ENCODE results near the gene ANXA9.

The ANXA9 gene

GRCh38 chr1:150981805-150982712, at the start of gene ANXA9:
Gene ANXA9, plus strand, starts transcription at chr1:150982292. Its CDS starts 814 bp downstream, at chr1:150983106.
- no peak within 1 kb of the TSS for H3K4me3 Mint-ChIP-seq
- H3K4me1 Mint-ChIP-seq = peaks cover 21% of the 10 kb centered on the region
- H3K9me3 Mint-ChIP-seq = no peaks in the 10 kb centered on the region
- ATAC-seq = peak; percentile 9
- no peaks in the 10 kb centered on the region for H3K27me3 Mint-ChIP-seq
- H3K27ac Mint-ChIP-seq = no peak within 1 kb of the TSS
- H3K36me3 Mint-ChIP-seq = no peaks in the 10 kb centered on the region

- no peak for ATAC-seq
- Mint-ChIP-seq H3K36me3 (peaks cover 64% of the 10 kb centered on the region), H3K4me1 (no peaks in the 10 kb centered on the region), H3K27me3 (no peaks in the 10 kb centered on the region), H3K9me3 (no peaks in the 10 kb centered on the region), H3K4me3 (no peak overlapping the region), H3K27ac (peak overlapping the region; percentile 18)
These were observed 37.2 kb upstream of the ANXA9 start for GRCh38 chr1:150944856-150945255.

GRCh38 chr1:150954708-150955107, 27.4 kb upstream of the ANXA9 start:
- Mint-ChIP-seq H3K4me1 (no peaks in the 10 kb centered on the region), H3K9me3 (no peaks in the 10 kb centered on the region), H3K4me3 (no peak overlapping the region), H3K27ac (no peak overlapping the region), H3K27me3 (no peaks in the 10 kb centered on the region), H3K36me3 (peaks cover 68% of the 10 kb centered on the region)
- ATAC-seq = no peak

GRCh38 chr1:150955280-150955679, 26.8 kb upstream of the ANXA9 start:
- Mint-ChIP-seq H3K4me3 (no peak overlapping the region), H3K27me3 (no peaks in the 10 kb centered on the region), H3K36me3 (peaks cover 68% of the 10 kb centered on the region), H3K27ac (no peak overlapping the region), H3K9me3 (no peaks in the 10 kb centered on the region), H3K4me1 (no peaks in the 10 kb centered on the region)
- ATAC-seq = no peak

- Mint-ChIP-seq H3K27ac (no peak overlapping the region), H3K4me1 (no peaks in the 10 kb centered on the region), H3K9me3 (no peaks in the 10 kb centered on the region), H3K36me3 (peaks cover 55% of the 10 kb centered on the region), H3K4me3 (no peak overlapping the region), H3K27me3 (no peaks in the 10 kb centered on the region)
- no peak for ATAC-seq
These were observed 24.4 kb upstream of the ANXA9 start for GRCh38 chr1:150957666-150958065.

GRCh38 chr1:150960646-150961045, 21.4 kb upstream of the ANXA9 start:
- no peak overlapping the region for H3K4me3 Mint-ChIP-seq
- peaks cover 52% of the 10 kb centered on the region for H3K36me3 Mint-ChIP-seq
- H3K9me3 Mint-ChIP-seq = no peaks in the 10 kb centered on the region
- H3K27me3 Mint-ChIP-seq = no peaks in the 10 kb centered on the region
- no peak for ATAC-seq
- no peaks in the 10 kb centered on the region for H3K4me1 Mint-ChIP-seq
- H3K27ac Mint-ChIP-seq = no peak overlapping the region

- H3K27ac Mint-ChIP-seq = no peak overlapping the region
- H3K4me1 Mint-ChIP-seq = no peaks in the 10 kb centered on the region
- H3K4me3 Mint-ChIP-seq = no peak overlapping the region
- no peak for ATAC-seq
- H3K9me3 Mint-ChIP-seq = no peaks in the 10 kb centered on the region
- peaks cover 56% of the 10 kb centered on the region for H3K36me3 Mint-ChIP-seq
- H3K27me3 Mint-ChIP-seq = no peaks in the 10 kb centered on the region
These were observed 20.3 kb upstream of the ANXA9 start for GRCh38 chr1:150961756-150962155.

- peaks cover 67% of the 10 kb centered on the region for H3K36me3 Mint-ChIP-seq
- H3K27ac Mint-ChIP-seq = no peak overlapping the region
- H3K4me3 Mint-ChIP-seq = no peak overlapping the region
- H3K4me1 Mint-ChIP-seq = no peaks in the 10 kb centered on the region
- no peaks in the 10 kb centered on the region for H3K9me3 Mint-ChIP-seq
- no peaks in the 10 kb centered on the region for H3K27me3 Mint-ChIP-seq
- ATAC-seq = no peak
These were observed 18.6 kb upstream of the ANXA9 start for GRCh38 chr1:150963321-150964163.

GRCh38 chr1:150964164-150964489, 18.0 kb upstream of the ANXA9 start:
- Mint-ChIP-seq H3K9me3 (no peaks in the 10 kb centered on the region), H3K36me3 (peaks cover 67% of the 10 kb centered on the region), H3K4me3 (no peak overlapping the region), H3K27me3 (no peaks in the 10 kb centered on the region), H3K27ac (peak overlapping the region; percentile 24), H3K4me1 (no peaks in the 10 kb centered on the region)
- no peak for ATAC-seq

GRCh38 chr1:150965605-150966004, 16.5 kb upstream of the ANXA9 start:
- peaks cover 5% of the 10 kb centered on the region for H3K4me1 Mint-ChIP-seq
- peaks cover 52% of the 10 kb centered on the region for H3K36me3 Mint-ChIP-seq
- H3K4me3 Mint-ChIP-seq = no peak overlapping the region
- no peaks in the 10 kb centered on the region for H3K27me3 Mint-ChIP-seq
- no peak for ATAC-seq
- H3K9me3 Mint-ChIP-seq = no peaks in the 10 kb centered on the region
- no peak overlapping the region for H3K27ac Mint-ChIP-seq

- Mint-ChIP-seq H3K27ac (no peak overlapping the region), H3K4me1 (peaks cover 9% of the 10 kb centered on the region), H3K27me3 (no peaks in the 10 kb centered on the region), H3K9me3 (no peaks in the 10 kb centered on the region), H3K36me3 (peaks cover 50% of the 10 kb centered on the region), H3K4me3 (no peak overlapping the region)
- ATAC-seq = no peak
These were observed 16.1 kb upstream of the ANXA9 start for GRCh38 chr1:150966011-150966410.

GRCh38 chr1:150967936-150968335, 14.2 kb upstream of the ANXA9 start:
- Mint-ChIP-seq H3K27me3 (no peaks in the 10 kb centered on the region), H3K4me1 (peaks cover 28% of the 10 kb centered on the region), H3K9me3 (no peaks in the 10 kb centered on the region), H3K27ac (no peak overlapping the region), H3K4me3 (no peak overlapping the region), H3K36me3 (peaks cover 42% of the 10 kb centered on the region)
- ATAC-seq = no peak

- peaks cover 38% of the 10 kb centered on the region for H3K36me3 Mint-ChIP-seq
- no peak for ATAC-seq
- no peaks in the 10 kb centered on the region for H3K27me3 Mint-ChIP-seq
- no peak overlapping the region for H3K4me3 Mint-ChIP-seq
- H3K4me1 Mint-ChIP-seq = peaks cover 34% of the 10 kb centered on the region
- H3K9me3 Mint-ChIP-seq = no peaks in the 10 kb centered on the region
- no peak overlapping the region for H3K27ac Mint-ChIP-seq
These were observed 13.6 kb upstream of the ANXA9 start for GRCh38 chr1:150968491-150968890.

- H3K9me3 Mint-ChIP-seq = no peaks in the 10 kb centered on the region
- no peak overlapping the region for H3K4me3 Mint-ChIP-seq
- H3K27me3 Mint-ChIP-seq = no peaks in the 10 kb centered on the region
- no peak overlapping the region for H3K27ac Mint-ChIP-seq
- H3K36me3 Mint-ChIP-seq = peaks cover 29% of the 10 kb centered on the region
- ATAC-seq = no peak
- H3K4me1 Mint-ChIP-seq = peaks cover 38% of the 10 kb centered on the region
These were observed 12.5 kb upstream of the ANXA9 start for GRCh38 chr1:150969626-150970025.

- Mint-ChIP-seq H3K9me3 (no peaks in the 10 kb centered on the region), H3K27me3 (no peaks in the 10 kb centered on the region), H3K27ac (peak overlapping the region; percentile 82), H3K36me3 (peaks cover 26% of the 10 kb centered on the region), H3K4me1 (peaks cover 44% of the 10 kb centered on the region), H3K4me3 (no peak overlapping the region)
- no peak for ATAC-seq
These were observed 11.1 kb upstream of the ANXA9 start for GRCh38 chr1:150970808-150971582.

All from stimulated activated memory B cell treated with anti-CD40 and anti-IgM and Interleukin-4, amounts not matched to agents 10 μg/mL and 1 μg/mL and 100 μg/mL, for 72 hours (primary cell).